Measurements from ENCODE around the gene TCERG1L.
"Not testable (repeated sequence)": the region's sequence is repeated elsewhere in the genome, so short reads cannot be mapped to it uniquely, and the experiment has no call there.

Gene TCERG1L

DNA sequence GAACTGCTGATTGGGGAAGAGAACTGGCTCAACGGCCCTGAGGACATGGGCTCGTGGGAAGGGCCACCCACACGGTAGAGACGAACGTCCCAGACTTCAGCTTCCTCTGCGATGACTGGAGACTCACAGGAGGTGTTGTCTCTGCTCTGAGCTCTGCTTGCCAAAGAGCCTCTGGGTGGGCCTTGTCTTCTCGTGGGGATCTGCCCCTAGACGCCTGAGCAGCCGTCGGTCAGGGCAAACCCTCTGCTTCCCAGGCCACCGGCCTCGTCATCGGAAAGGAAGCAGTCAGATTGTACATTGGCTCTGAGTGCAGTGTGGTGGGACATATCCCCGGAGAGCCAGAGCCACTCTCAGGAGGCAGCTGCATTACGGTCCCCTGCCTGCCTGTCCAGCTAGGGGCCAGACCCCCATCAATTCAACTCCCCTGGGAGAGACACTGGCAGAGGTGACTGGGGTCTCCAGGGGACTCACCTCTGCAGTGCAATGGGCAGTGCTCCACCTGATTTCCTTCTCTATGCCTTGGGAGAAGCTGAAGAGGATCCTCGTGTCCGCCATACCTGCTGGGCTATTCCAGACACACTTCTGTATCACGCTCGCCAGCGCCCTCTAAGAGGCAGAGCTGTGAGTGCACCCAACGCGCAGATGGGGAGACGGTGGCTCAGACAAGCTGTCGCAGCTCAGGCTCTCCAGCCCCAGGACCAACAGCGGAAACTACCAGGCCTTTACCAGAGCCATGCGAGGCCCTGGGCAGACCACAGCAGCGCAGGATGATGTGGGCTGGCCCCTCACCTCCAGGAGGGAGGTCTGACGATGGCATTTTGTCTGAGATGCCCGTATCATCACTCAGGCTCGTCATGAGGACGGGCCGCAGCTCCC lies 227.4 kb downstream of the TCERG1L start:
- DNase-seq (ENCODE audit: low spot score), result no peak

DNA sequence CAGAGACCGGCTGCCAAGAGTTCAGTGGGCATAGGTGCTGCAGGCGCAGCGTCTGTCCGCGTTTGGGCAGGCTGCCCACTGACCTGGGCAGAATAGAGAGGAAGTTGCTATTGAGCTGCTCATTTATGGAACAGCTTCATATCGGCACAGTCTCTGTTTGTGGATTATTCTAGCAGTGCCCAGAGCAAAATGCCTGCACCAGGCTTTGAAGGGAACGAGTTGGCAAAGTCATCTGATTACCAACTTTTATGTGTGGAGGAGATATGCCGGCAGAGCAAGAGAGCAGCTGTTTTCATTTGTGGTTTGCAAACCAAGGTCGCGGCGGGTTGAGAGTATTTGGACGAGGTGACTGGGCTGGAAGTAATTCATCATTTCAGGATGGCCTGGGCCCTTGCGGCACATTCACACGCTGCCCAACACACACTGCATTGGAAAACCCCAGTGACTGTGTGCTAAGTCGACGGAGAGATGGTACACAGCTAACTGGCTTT lies 228.5 kb downstream of the TCERG1L start:
- DNase-seq (ENCODE audit: low spot score), result no peak

DNA sequence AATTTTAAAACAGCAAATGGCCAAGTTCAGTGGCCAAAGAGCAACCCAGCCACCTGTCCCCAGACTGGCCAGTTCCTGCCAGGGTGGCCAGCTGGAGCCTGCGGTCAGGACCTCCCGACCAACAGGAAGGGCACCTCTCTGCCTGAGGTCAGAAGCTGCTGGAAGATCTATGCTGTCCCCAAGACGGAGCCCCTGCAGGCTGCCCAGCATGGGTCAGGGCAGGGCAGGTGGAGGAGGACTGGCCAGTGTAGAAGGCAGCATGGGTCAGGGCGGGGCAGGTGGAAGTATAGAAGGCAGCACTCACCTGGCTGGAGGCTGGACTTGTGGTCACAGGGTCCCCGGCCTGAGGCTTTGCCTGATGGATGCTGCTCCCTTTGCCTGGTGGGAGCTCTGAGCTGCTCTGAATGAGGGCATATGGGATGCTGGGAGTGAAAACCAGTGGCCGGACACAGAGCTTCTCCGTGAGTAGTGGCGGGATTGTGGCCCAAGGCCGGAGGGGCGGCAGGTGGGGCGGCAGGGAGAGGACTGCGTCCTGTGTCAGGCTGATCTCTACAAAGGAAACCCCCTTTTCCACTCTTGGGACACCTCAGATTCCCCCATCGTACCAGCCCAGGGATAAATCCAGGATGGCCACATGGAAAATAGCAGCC lies 229.2 kb downstream of the TCERG1L start:
- DNase-seq (ENCODE audit: low spot score), result no peak

DNA sequence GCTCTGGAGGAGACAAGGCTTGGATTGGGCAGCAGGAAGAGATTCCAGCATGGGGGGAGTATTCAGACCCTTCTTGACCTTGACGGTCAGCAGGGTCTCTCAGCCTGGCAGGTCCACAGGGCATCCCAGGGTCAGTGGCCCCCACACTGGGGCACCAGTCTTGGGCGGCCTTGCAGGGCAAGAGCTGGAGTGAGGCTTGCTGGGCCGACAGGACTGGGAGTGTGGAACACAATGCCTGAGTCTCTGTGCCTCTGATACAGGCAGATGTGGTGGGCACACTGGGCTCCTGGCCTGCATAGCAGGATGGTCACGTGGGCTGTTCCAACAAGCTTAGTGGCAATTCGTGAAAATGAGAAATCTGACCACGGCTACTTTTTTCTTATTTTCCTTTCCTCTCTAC lies 229.7 kb downstream of the TCERG1L start:
- no peak for DNase-seq (ENCODE audit: low spot score)

DNA sequence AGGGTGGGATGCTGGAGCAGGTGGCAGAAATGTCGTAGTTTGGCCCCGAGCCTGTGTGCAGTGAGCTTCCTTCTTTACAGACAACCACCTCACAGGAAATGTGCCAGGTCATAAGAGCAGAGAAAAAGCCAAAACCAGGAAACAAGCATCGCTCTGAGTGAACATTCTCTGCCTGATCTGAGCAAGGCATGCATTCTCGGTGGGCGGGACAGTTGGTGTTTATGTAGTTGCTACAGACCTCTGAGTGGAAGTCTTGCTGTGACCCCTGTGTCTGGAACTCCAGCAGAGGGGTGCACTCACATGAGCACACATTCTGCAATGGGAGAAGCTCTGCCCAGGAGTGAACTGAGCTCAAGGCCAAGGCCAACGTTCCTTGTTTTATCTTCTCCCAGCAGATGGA lies 230.1 kb downstream of the TCERG1L start:
- no peak for DNase-seq (ENCODE audit: low spot score)

DNA sequence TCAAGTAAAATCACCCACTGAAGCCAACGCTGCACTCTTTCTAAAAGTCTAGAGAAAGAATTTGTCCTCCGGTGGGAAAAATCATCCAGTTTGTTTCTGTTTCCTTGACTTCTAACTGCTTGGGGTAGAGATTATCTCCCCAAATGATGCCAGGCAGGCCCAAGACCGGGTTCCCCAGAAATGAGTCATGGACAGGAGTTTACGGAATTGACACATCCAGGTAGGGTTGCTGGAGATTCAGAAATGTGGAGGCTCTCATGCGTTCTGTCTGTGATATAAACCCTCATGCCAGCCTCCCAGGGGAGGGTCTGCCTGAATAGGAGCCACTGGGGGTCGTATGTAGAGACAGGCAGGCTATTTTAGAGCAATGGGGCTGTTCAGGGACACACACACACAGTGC lies 230.9 kb downstream of the TCERG1L start:
- DNase-seq (ENCODE audit: low spot score), result no peak

DNA sequence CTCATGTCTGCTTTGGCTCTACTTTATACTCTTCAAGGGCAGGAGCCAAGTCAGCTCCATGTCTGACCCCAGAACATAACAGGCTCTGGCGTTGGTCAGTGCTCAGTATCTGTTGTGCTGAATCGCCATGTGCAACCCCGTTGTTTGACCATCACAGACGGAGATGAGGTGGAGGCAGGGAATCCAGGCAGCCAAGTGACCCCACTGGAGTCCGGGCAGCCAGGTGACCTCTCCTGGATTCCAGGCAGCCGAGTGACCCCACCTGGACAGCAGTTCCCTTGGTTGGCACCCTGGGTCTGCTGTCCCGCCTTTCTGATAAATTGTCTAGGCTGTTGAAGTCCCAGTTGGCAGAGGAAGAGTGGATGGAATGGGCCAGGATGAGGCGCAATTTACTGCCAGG lies 232.2 kb downstream of the TCERG1L start:
- DNase-seq (ENCODE audit: low spot score), result no peak

DNA sequence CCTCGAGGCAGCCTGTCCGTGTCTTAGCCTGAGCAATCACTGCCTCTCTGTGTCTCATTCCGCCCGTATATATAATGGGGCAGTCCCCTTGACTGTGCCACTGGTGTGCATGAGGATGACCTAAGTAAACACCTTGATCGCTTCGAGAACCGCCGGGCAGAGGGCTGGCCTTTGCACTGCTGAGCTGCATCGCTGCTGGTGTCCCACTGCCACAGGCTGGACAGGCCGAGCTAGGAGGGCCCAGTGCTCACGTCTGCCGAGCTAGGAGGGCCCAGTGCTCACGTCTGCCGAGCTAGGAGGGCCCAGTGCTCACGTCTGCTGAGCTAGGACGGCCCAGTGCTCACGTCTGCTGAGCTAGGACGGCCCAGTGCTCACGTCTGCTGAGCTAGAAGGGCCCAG lies 232.6 kb downstream of the TCERG1L start:
- DNase-seq (ENCODE audit: low spot score), result not testable (repeated sequence)

DNA sequence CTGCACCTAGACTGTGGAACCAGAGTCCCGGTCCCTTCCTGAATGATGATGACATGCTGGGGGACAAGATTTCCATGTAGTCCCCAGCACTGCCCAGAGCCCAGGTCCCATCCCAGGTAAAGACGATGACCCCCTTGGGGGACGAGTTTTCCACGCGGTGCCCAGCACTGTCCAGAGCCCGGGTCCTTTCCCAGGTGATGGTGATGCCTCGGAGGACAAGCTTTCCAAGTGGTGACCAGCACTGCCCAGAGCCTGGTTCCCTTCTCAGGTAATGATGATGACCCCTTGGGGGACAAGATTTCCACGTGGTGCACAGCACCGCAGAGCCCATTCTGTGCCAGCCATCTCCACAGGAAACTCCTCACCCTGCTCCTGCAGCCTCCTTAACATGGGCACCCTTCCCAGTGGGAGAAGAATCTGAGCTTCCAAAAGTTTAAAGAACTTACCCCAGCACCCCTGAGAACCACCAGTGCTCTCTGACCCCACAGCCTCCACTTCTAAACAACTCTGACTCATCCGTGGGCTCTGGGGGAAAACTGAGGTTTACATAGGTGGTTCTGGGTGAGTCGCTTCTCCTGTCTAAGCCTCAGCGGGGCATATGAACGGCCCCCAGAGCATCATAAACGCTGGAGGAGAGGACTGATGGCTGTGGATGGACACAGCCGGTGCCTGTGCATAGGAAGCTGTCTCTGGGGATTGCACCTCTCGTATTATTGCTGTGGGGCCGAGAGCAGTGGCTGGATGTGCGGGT lies 233.2 kb downstream of the TCERG1L start:
- no peak for DNase-seq (ENCODE audit: low spot score)

DNA sequence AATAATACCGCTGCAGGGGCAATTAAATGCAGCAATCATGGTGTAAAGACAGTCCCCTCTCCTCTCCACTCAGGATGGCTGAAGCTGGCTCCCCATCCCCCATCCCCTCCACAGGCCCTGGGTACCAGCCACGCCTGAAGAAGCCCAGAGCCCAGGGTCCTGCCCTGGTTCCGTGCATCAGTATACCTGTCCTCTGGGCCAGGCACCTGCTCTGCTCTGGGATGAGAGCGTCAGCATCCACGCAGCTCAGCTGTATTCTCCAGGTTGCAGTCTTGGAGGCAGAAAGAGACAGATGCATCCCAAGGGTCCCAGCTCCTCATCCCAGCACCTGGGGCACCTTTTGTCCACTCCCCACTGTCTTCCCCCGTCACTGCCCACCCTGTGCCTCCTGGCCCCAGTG lies 233.8 kb downstream of the TCERG1L start:
- DNase-seq (ENCODE audit: low spot score), result no peak

DNA sequence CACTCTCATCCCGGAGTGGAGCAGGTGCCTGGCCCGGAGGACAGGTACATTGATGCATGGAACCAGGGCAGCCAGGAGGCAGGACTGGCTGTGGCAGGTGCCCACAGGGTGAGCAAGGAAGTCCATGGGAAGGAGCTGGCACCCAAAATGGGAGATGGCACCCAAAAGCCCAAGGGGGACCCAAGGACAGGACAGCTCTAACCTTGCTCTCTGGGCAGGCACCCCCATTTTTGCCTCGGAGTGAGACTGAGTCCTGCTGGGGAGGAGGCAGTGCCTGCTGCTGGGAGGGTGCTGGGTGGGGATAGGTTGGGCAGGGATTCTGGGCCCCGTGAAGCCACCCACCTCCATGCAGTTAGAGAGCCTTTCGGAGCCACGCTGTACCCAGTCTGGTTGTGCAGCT lies 234.5 kb downstream of the TCERG1L start:
- no peak for DNase-seq (ENCODE audit: low spot score)

DNA sequence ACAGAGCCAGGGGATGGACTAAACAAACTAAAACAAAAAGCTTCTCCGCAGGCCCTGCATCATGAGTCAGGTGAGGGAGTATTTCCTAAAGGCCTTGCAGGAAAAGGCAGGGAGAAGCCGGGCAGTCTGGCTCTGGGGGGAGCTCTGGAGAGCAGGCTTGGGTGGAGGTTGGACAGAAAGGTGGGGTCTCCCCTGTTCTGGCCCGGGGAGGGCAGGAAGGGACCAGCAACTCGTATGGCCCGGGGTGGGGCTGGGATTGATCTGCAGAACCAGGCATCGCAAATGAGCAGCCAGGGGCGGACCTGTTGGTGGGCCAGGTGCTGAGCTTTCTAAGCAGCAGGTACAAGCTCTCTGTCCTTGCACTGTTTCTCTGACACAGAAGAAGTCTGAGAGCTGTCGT lies 235.2 kb downstream of the TCERG1L start:
- DNase-seq (ENCODE audit: low spot score), result no peak

DNA sequence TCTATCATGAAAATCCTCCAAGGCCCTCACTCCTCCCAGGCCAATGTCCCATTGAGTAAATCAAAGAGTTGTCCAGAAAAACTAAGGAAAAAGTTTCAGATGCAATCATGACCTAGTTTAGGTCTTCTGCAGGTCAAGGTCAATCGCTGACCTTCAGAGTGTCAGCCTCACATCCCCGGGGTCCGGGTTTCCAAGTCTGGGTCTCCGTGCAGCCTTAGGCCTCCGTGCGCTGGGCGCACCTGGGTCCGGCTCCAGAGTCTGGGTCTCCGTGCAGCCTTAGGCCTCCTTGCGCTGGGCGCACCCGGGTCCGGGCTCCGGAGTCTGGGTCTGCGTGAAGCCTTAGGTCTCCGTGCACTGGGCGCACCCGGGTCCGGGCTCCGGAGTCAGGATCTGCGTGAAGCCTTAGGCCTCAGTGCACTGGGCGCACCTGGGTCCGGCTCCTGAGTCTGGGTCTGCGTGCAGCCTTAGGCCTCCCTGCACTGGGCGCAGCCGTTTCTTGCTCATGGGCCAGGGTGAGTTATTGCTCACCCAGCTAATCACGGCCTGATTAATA lies 236.2 kb downstream of the TCERG1L start:
- DNase-seq (ENCODE audit: low spot score), result no peak

DNA sequence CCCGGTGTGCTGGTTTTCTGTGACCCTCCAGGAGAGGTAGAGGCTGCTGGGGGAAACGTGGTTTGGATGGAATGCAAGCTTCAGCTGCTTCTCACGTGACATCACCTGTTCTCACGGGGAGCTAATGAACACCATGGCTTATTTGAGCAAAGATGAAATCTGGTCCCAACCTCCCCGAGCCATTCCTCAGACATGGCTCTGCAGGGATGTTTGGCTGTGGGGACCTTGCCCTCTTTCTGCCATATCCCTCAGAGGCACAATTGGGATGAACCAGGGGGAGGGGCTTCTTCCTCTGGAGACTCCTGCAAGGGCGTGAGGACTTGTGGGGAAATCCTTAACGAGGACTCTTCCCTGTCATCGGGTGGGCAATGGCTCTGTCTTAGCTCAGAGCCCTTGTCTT lies 236.8 kb downstream of the TCERG1L start:
- DNase-seq (ENCODE audit: low spot score), result no peak

DNA sequence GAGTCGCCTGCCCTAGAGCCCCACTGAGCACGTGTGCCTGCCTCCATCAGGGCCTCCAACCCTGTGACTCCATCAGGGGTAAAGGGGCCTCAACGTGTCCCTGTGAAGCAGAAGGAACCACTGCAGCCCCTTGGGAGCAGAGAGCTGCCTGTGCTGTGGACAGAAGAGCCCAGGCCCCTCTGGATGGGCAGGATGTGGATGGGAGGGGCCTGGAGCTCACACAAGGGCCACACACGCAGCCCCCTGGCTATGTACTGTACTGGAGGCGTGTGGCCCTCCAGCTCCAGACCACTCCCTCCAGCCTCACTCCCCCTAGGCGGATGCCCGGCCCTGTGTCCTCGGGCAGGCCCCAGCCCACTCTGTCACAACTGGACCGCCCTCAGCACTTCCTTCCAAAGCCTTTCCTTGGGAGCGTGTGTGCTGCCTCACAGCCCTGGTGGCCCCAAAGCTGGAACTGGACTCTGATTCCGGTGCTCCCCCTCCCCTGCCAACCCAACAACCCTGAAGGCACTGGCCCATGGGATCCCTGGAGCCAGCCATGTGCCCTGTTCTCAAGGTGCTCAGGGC lies 238.0 kb downstream of the TCERG1L start:
- no peak for DNase-seq (ENCODE audit: low spot score)

DNA sequence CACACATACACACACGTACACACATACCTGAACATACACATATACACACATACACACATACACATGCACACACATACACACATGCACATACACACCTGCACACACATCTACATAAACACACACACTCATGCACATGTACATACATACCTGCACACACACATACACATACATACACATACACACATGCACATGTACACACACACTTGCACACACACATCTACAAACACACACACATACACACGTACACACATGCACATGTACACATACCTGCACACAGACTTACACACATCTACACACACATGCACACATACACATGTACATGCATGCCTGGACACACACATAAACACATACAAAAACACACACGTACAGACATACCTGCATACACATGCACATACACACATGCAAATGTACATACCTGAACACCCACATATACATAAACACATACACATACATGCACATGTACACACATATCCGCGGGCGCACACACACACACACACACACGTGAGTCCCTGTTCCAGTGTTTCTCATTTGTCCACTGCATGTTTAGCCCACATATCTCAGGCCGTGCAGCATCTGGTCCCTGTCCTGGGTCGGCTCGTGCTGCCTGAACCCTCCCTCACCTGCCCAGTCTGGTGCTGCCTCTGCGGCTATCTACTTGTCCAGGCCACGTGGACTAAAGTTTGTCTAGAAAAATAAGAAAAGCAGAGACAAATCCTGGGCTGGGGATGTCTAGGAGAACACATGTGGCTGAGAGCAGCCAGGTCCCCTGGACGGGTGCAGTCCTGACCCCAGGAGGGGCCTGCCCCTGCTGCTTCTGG lies 238.7 kb downstream of the TCERG1L start:
- DNase-seq (ENCODE audit: low spot score), result no peak

DNA sequence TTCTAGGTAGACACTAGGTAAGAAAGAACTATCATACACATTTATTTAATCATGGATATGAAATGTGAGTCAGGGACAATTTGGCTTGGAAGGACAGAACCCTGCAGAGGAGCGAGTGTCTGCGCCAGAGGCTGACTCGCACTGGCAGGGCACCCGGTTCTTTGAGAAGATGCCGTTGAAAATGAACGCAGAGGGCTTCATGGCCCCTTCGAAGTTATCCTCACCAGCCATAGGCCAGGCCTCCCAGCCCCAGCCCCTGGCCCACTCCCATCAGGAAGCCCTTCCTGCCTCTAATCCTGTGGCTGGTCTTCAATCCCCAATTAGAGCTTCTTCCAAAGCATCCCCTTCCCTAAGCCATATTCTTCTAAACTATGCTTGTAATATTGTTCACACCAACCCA lies 239.8 kb downstream of the TCERG1L start:
- no peak for DNase-seq (ENCODE audit: low spot score)

DNA sequence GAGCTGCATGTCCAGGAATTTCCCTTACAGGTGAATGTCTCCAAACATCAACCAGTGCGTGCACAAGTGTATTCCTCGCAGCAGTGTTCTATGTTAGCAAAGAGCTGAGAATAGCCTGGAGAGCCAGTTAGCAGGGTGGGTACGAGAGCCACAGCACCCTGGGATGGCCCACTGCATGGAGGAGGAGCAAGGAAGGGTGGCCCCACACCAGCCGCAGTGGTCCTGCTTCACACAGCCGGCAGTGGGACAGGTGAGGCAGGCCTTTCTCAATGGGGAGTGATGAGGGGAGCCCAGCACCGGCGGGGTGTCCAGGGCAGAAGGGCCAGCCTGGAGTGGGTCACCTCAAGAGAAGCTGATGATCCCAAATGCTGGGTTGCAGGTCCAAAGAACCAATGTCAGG lies 240.7 kb downstream of the TCERG1L start:
- DNase-seq (ENCODE audit: low spot score), result no peak

DNA sequence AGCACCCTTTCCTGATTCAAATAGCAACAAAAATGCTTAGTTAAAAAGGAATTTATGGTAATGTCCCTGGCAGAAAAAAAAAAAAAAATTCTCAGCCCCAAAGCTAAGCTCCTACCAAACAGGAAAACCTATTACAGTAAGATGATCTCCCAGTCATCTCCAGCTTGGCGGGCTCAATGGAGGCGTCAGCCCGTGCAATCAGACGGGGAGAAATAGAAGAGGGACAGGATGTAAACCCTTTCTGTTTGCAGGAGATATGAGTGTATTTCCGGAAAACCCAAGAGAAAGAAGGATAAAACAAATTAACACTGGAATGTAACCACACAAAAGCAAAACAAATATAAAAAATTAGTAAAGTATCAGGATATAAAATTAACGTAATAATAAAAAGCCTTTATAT lies 242.8 kb downstream of the TCERG1L start:
- no peak for DNase-seq (ENCODE audit: low spot score)

DNA sequence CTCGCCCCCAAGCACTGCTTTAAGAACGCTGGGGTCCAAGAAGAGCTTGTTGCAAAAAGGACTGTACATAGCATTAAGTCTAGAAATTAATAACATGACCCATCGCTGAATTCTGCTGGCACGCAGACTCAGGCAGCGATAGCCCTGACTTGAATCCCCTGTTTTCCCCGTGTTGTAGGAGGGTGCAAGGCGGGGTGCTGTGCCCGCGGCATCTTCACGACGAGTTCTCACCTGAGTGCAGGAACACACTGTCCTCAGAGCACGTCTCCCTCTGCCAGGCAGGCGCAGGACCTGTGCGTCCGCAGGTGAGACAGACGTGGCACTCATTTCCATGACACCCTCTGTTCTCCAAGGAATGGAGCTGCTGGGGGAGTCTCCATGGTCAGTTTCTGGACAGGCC lies 243.2 kb downstream of the TCERG1L start:
- DNase-seq (ENCODE audit: low spot score), result no peak

DNA sequence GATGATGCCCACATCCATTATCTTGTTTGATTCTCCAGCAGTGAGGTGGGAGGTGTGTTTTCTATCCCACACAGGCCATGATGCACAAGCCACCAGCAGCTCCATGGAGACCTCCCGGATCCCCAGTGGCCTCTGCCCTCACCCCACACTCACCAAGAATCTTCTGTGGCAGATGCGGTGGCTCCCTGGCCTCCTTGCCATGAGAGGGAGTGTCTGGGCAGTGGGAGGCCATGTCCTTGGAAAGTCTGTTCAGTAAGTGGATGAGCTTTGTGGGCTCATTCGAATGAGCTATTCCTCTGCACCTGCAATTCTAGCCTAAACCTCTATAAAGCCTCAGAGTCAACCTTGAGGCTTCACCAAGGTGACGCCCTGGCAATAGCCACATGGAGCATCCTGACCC lies 243.8 kb downstream of the TCERG1L start:
- DNase-seq (ENCODE audit: low spot score), result no peak
